Endothelial cell of umbilical vein (primary cell): ENCODE data around the gene FRY. TPM values are rescaled to one million over a fixed set of nuclear protein-coding genes. Genes with fewer than 3 reads are reported as not detected.

Source experiments
- BruUV-seq: library from RNA; stranded (reverse); fragments of 400-500 nt; replicated peaks from 2 replicates; lab custom pipeline; 2021; lab: Mats Ljungman, UMichigan
- CTCF ChIA-PET: fragments of 300-600, 350-600 bp; sonication (Branson Sonifier 250); formaldehyde crosslinking; loops from one replicate; lab custom pipeline; 2021; ENCODE audit warnings: antibody characterized with exemption, inconsistent platforms; lab: Charles Lee
- POLR2A ChIA-PET: fragments of 300-600, 350-600 bp; sonication (Branson Sonifier 250); formaldehyde crosslinking; loops from one replicate; lab custom pipeline; 2021; ENCODE audit warnings: antibody characterized with exemption, inconsistent platforms; lab: Charles Lee
- DNase-seq: peaks from one replicate; pipeline ENCODE4 v3.0.0-alpha.2; 2011; ENCODE audit warnings: low read depth, low spot score
- FAIRE-seq: peaks from 2 replicates; lab custom pipeline; 2011; peaks lifted over from hg19 to GRCh38; lab: Jason Lieb, UNC
- H2AFZ ChIP-seq: 2 replicates; pipeline ENCODE4 v1.6.0; 2012; ENCODE audit warnings: low read depth, low read length, control low read depth, inconsistent platforms
- H3K27ac ChIP-seq: 2 replicates; pipeline ENCODE4 v1.5.1; 2011; ENCODE audit warnings: low read depth, mild to moderate bottlenecking, control low read depth, low read length, moderate library complexity; ENCODE audit not compliant: insufficient read depth
- H3K27me3 ChIP-seq, 2 experiments: 2 replicates each; pipeline versions ENCODE4 v1.6.0 to v1.6.1; 2011; ENCODE audit warnings: low read length in 2 of 2, mixed read lengths in 1 of 2; ENCODE audit not compliant: control insufficient read depth in 2 of 2, insufficient read depth in 2 of 2
- H3K36me3 ChIP-seq, 2 experiments: 2 replicates in 1 of 2; 3 replicates in 1 of 2; pipeline ENCODE4 v1.5.1; 2011; ENCODE audit warnings: low read length in 2 of 2, mild to moderate bottlenecking in 1 of 2, moderate library complexity in 1 of 2; ENCODE audit not compliant: control insufficient read depth in 2 of 2, insufficient read depth in 2 of 2; ENCODE audit errors: extremely low read depth in 1 of 2
- H3K4me1 ChIP-seq: 3 replicates; pipeline ENCODE4 v1.5.1; 2011; ENCODE audit warnings: mild to moderate bottlenecking, low read length; ENCODE audit not compliant: control insufficient read depth, insufficient read depth; ENCODE audit errors: extremely low read depth
- H3K4me2 ChIP-seq: 2 replicates; pipeline ENCODE4 v1.6.1; 2011; ENCODE audit warnings: low read length, control low read depth, mixed read lengths; ENCODE audit not compliant: insufficient read depth
- H3K4me3 ChIP-seq, 3 experiments: fragments of 200-600 bp in 1 of 3; sonication (generic), shearing (Covaris generic) in 1 of 3; replicated peaks in 1 of 3; 2 replicates each; pipeline ENCODE4 v1.5.1; 2011 to 2016; ENCODE audit warnings: control low read depth in 3 of 3, low read length in 3 of 3, mild to moderate bottlenecking in 2 of 3, inconsistent platforms in 1 of 3, low read depth in 1 of 3, moderate library complexity in 1 of 3; ENCODE audit not compliant: insufficient read depth in 1 of 3
- H3K79me2 ChIP-seq: 2 replicates; pipeline ENCODE4 v1.6.0; 2012; ENCODE audit warnings: low read length, inconsistent platforms; ENCODE audit not compliant: control insufficient read depth, insufficient read depth
- H3K9ac ChIP-seq: replicated peaks from 2 replicates; pipeline ENCODE3; 2011; ENCODE audit warnings: low read length, control low read depth; ENCODE audit not compliant: insufficient read depth; ENCODE audit errors: extremely low read depth
- H3K9me1 ChIP-seq: replicated peaks from 3 replicates; pipeline ENCODE4 v1.6.0; 2011; ENCODE audit warnings: mild to moderate bottlenecking, low read length; ENCODE audit not compliant: control insufficient read depth, insufficient read depth; ENCODE audit errors: extremely low read depth
- H3K9me3 ChIP-seq: replicated peaks from 2 replicates; pipeline ENCODE4 v1.5.1; 2012; ENCODE audit warnings: low read length, inconsistent platforms; ENCODE audit not compliant: control insufficient read depth, insufficient read depth
- H4K20me1 ChIP-seq: replicated peaks from 2 replicates; pipeline ENCODE3; 2011; ENCODE audit warnings: mild to moderate bottlenecking, low read length; ENCODE audit not compliant: control insufficient read depth, insufficient read depth; ENCODE audit errors: extremely low read depth
- CTCF ChIP-seq, 2 donors: IDR thresholded peaks; 1 replicate in 1 of 2; 2 replicates in 1 of 2; pipeline ENCODE4 v1.5.1; 2011; ENCODE audit warnings: low read length in 2 of 2, mild to moderate bottlenecking in 2 of 2, moderate library complexity in 2 of 2, control low read depth in 1 of 2, inconsistent platforms in 1 of 2, low read depth in 1 of 2; ENCODE audit not compliant: insufficient read depth in 1 of 2; ENCODE audit errors: extremely low read depth in 1 of 2
- EZH2 ChIP-seq: IDR thresholded peaks from 2 replicates; pipeline ENCODE4 v1.6.1; 2012; ENCODE audit warnings: borderline replicate concordance, low read depth, mild to moderate bottlenecking, moderate library complexity, low read length, inconsistent platforms; ENCODE audit not compliant: severe bottlenecking
- FOS ChIP-seq: IDR thresholded peaks from 2 replicates; pipeline ENCODE4 v1.6.1; 2011; ENCODE audit warnings: mild to moderate bottlenecking, low read length, moderate library complexity, borderline replicate concordance; ENCODE audit not compliant: insufficient read depth
- GATA2 ChIP-seq: IDR thresholded peaks from 2 replicates; pipeline ENCODE4 v1.7.0; 2011; ENCODE audit warnings: low read depth, mild to moderate bottlenecking, moderate library complexity, mixed read lengths, low read length; ENCODE audit not compliant: insufficient read length, insufficient read depth
- JUN ChIP-seq: IDR thresholded peaks from 2 replicates; pipeline ENCODE4 v1.6.1; 2011; ENCODE audit warnings: borderline replicate concordance, low read depth; ENCODE audit not compliant: insufficient read length, insufficient read depth
- MAX ChIP-seq: IDR thresholded peaks from 2 replicates; pipeline ENCODE4 v1.6.1; 2011; ENCODE audit not compliant: insufficient read depth, insufficient read length
- MYC ChIP-seq: IDR thresholded peaks from one replicate; pipeline ENCODE4 v1.6.1; 2011; ENCODE audit warnings: mild to moderate bottlenecking, low read depth, low read length
- POLR2A ChIP-seq: IDR thresholded peaks from 2 replicates; pipeline ENCODE4 v1.6.1; 2012; ENCODE audit warnings: low read depth, mild to moderate bottlenecking, control low read depth, low read length
- POLR2AphosphoS5 ChIP-seq: IDR thresholded peaks from 2 replicates; pipeline ENCODE4 v1.6.1; 2012; ENCODE audit warnings: low read depth, mild to moderate bottlenecking, control low read depth, low read length, moderate library complexity; ENCODE audit not compliant: insufficient read depth
- dilution Hi-C: fragments of 300-500 bp; cut with MboI; formaldehyde crosslinking; loops from one replicate; pipeline ENCODE4 v1.15.0; 2019; ENCODE audit warnings: low sequenced_read_pairs; ENCODE audit not compliant: extremely low pct_ligation_motif_present
- intact Hi-C: fragments of 100-400 bp; cut with micrococcal nuclease; formaldehyde crosslinking; loops from one replicate; pipeline ENCODE4 v1.10.0; 2022
- polyA plus RNA-seq, 4 experiments: library from polyadenylated mRNA; depleted of rRNA in 3 of 4; stranded (reverse) in 3 of 4; unstranded in 1 of 4; fragments of >200 nt; gene quantifications; 2 replicates each; pipeline versions ENCODE4 v1.2.1 to v1.2.3, GENCODE V29; 2011 to 2012; ENCODE audit warnings: missing spikeins in 1 of 4
- total RNA-seq: library from RNA; stranded (reverse); gene quantifications from 2 replicates; pipeline ENCODE4 v1.2.3, GENCODE V29; 2021

Gene FRY
- total and polyA plus RNA-seq, 2 donors (not counting 3 experiments of a cell fraction or from before 2014, with no cell fraction given): 57.3 to 75.8 TPM

GRCh38 chr13:32187651-32188050, 156.1 kb downstream of the FRY start:
- DNase-seq (no peak), FAIRE-seq (no peak)
- Histone ChIP-seq H3K9ac (no peak overlapping the region), H3K4me2 (no peak overlapping the region), H3K9me1 (no peaks in the 10 kb centered on the region), H3K36me3 (no peaks in the 10 kb centered on the region), H3K79me2 (no peaks in the 10 kb centered on the region), H3K4me1 (no peaks in the 10 kb centered on the region), H3K4me3 (no peak overlapping the region), H3K27ac (no peak overlapping the region), H3K27me3 (no peaks in the 10 kb centered on the region), H2AFZ (no peak overlapping the region), H4K20me1 (no peaks in the 10 kb centered on the region), H3K9me3 (no peaks in the 10 kb centered on the region)
- CTCF ChIA-PET: interaction anchor here (0.6 to 1.7 kb wide), 2 partner anchors 10 to 91 kb away, joined by 3 to 6 read pairs; no protein-coding TSS in a partner anchor
- dilution Hi-C loops: no loop called here
- no TSS peak for BruUV-seq
- POLR2A ChIA-PET: no interaction called here
- no peak for TF ChIP-seq CTCF (IDR thresholded peaks at IDR 0.05; ENCODE audit: extremely low read depth in 1 of 2, insufficient read depth in 1 of 2, low read depth in 1 of 2, low read length in 2 of 2)
- intact Hi-C loops: no loop called here

GRCh38 chr13:32191452-32191998, 160.0 kb downstream of the FRY start:
- Histone ChIP-seq H3K27ac (no peak overlapping the region), H3K9me3 (no peaks in the 10 kb centered on the region), H3K9ac (no peak overlapping the region), H3K4me2 (no peak overlapping the region), H3K36me3 (no peaks in the 10 kb centered on the region), H2AFZ (no peak overlapping the region), H3K79me2 (no peaks in the 10 kb centered on the region), H3K27me3 (no peaks in the 10 kb centered on the region), H3K4me3 (no peak overlapping the region), H4K20me1 (no peaks in the 10 kb centered on the region), H3K9me1 (no peaks in the 10 kb centered on the region), H3K4me1 (no peaks in the 10 kb centered on the region)
- no TSS peak for BruUV-seq
- FAIRE-seq (no peak), DNase-seq (peak; percentile 30)
- intact Hi-C loops (no loop called here), dilution Hi-C loops (no loop called here)
- POLR2A ChIA-PET: no interaction called here
- TF ChIP-seq GATA2 (no peak), POLR2A (no peak), CTCF (IDR thresholded peaks at IDR 0.05; ENCODE audit: extremely low read depth in 1 of 2, insufficient read depth in 1 of 2, low read depth in 1 of 2, low read length in 2 of 2) (no peak), MAX (no peak), JUN (no peak), MYC (no peak), FOS (no peak), POLR2AphosphoS5 (no peak), EZH2 (no peak)
- CTCF ChIA-PET: no interaction called here
